Neural crest cell (in vitro differentiated cells): Measurements from ENCODE around the gene KCNQ4. TPM values are rescaled to one million over a fixed set of nuclear protein-coding genes. Genes with fewer than 3 reads are reported as not detected.

Experiments
- DNase-seq: peaks from one replicate; pipeline ENCODE4 v3.0.0; 2021; ENCODE audit warnings: low read depth, mixed read lengths, low spot score
- H3K27ac Mint-ChIP-seq: one replicate; pipeline ENCODE4 v1.8.0; 2021; ENCODE audit warnings: mild to moderate bottlenecking, mixed read lengths; ENCODE audit not compliant: unreplicated experiment
- H3K27me3 Mint-ChIP-seq: 2 replicates; pipeline ENCODE4 v1.8.0; 2021; ENCODE audit warnings: low read depth, mild to moderate bottlenecking, mixed read lengths
- H3K36me3 Mint-ChIP-seq: 2 replicates; pipeline ENCODE4 v1.8.0; 2021; ENCODE audit warnings: low read depth, mild to moderate bottlenecking, mixed read lengths
- H3K4me1 Mint-ChIP-seq: 2 replicates; pipeline ENCODE4 v1.8.0; 2021; ENCODE audit warnings: mixed read lengths
- H3K4me3 Mint-ChIP-seq: one replicate; pipeline ENCODE4 v1.8.0; 2021; ENCODE audit warnings: mild to moderate bottlenecking, mixed read lengths
- H3K9me3 Mint-ChIP-seq: 2 replicates; pipeline ENCODE4 v1.8.0; 2021; ENCODE audit warnings: mixed read lengths
- CTCF ChIP-seq: fragments of 200-600 bp; sonication (generic); conservative IDR thresholded peaks from 2 replicates; pipeline ENCODE4 v1.5.0; 2021; ENCODE audit warnings: antibody characterized with exemption, mild to moderate bottlenecking
- total RNA-seq: library from RNA; stranded (reverse); gene quantifications from 2 replicates; pipeline ENCODE4 v1.2.1, GENCODE V29; 2021

KCNQ4 gene
- total RNA-seq, 1 donor from 2014 or later: 0.89 TPM

GRCh38 chr1:40840526-40841323 lies 57.1 kb downstream of the KCNQ4 start:
- H3K27me3 Mint-ChIP-seq: no peaks in the 10 kb centered on the region
- no peak overlapping the region for H3K27ac Mint-ChIP-seq
- H3K36me3 Mint-ChIP-seq: peaks cover 3% of the 10 kb centered on the region
- H3K4me3 Mint-ChIP-seq: no peak overlapping the region
- DNase-seq: no peak
- no peak for TF ChIP-seq CTCF
- H3K9me3 Mint-ChIP-seq: peaks cover 6% of the 10 kb centered on the region
- peaks cover 7% of the 10 kb centered on the region for H3K4me1 Mint-ChIP-seq

- Mint-ChIP-seq H3K4me1 (peaks cover 10% of the 10 kb centered on the region), H3K27ac (no peak overlapping the region), H3K4me3 (no peak overlapping the region), H3K9me3 (peaks cover 6% of the 10 kb centered on the region), H3K27me3 (no peaks in the 10 kb centered on the region), H3K36me3 (peaks cover 3% of the 10 kb centered on the region)
- no peak for DNase-seq
- TF ChIP-seq CTCF: no peak
Measured at GRCh38 chr1:40841602-40842001, 58.0 kb downstream of the KCNQ4 start.

DNA sequence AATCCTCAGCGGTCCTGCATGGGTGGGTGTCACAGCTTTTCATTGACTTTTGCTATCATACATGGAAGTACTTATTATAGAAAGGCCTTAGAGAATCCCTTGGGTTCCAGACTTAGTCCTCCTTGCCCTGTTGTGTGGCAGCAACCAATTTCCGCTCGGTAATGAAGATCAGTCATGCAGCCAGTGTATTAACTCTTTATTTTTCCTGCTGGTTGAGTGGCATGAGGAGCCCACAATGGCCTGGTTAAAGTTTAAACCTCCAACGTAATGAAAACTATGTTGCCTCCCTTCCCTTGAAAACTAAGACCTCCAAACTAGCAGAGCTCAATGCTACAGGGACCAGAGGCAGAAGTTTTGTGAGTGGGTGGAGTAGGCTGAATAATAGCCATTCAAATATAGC lies 58.6 kb downstream of the KCNQ4 start:
- peaks cover 16% of the 10 kb centered on the region for H3K4me1 Mint-ChIP-seq
- no peaks in the 10 kb centered on the region for H3K27me3 Mint-ChIP-seq
- H3K27ac Mint-ChIP-seq: no peak overlapping the region
- H3K9me3 Mint-ChIP-seq: peaks cover 6% of the 10 kb centered on the region
- no peak for DNase-seq
- peaks cover 3% of the 10 kb centered on the region for H3K36me3 Mint-ChIP-seq
- H3K4me3 Mint-ChIP-seq: no peak overlapping the region
- no peak for TF ChIP-seq CTCF

GRCh38 chr1:40842691-40843090 lies 59.1 kb downstream of the KCNQ4 start:
- H3K4me1 Mint-ChIP-seq: peaks cover 21% of the 10 kb centered on the region
- peaks cover 6% of the 10 kb centered on the region for H3K9me3 Mint-ChIP-seq
- no peaks in the 10 kb centered on the region for H3K27me3 Mint-ChIP-seq
- DNase-seq: no peak
- no peak overlapping the region for H3K27ac Mint-ChIP-seq
- peaks cover 3% of the 10 kb centered on the region for H3K36me3 Mint-ChIP-seq
- no peak overlapping the region for H3K4me3 Mint-ChIP-seq
- no peak for TF ChIP-seq CTCF

DNA sequence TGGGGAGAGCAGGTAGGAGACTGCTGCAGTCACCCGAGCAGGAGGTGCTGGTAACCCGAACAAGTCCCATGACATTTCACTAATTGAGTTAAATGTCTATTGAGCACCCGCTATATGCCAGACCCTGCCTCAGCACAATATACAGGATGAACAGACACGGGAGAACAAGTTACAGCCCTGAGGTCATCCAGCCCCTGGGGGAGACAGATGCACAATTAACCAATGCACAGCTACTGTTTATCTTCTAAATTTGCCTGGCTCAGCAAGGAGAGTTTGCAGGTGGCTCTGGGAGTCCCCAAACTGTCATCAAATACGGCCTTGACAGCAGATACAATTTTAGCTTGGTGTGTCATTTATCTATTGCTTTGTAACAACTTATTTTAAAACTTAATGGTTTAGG lies 60.5 kb downstream of the KCNQ4 start:
- Mint-ChIP-seq H3K36me3 (peaks cover 3% of the 10 kb centered on the region), H3K4me3 (no peak overlapping the region), H3K9me3 (peaks cover 6% of the 10 kb centered on the region), H3K27me3 (no peaks in the 10 kb centered on the region), H3K4me1 (peaks cover 28% of the 10 kb centered on the region), H3K27ac (no peak overlapping the region)
- TF ChIP-seq CTCF: no peak
- no peak for DNase-seq
